ENCODE results near the gene FIS1. TPM values are rescaled to one million over a fixed set of nuclear protein-coding genes. Genes with fewer than 3 reads are reported as not detected.
"Not testable (repeated sequence)": the region's sequence is repeated elsewhere in the genome, so short reads cannot be mapped to it uniquely, and the experiment has no call there.

The FIS1 gene
- polyA plus RNA-seq, 1 donor from 2014 or later = 322 TPM

- H3F3A ChIP-seq (ENCODE audit: insufficient read depth, low read length, poor library complexity, severe bottlenecking) = no peaks in the 10 kb centered on the region
- no peak overlapping the region for H3K4me3 ChIP-seq (ENCODE audit: low read length)
- no peak overlapping the region for H3K4me2 ChIP-seq (ENCODE audit: low read length)
- TF ChIP-seq, protein P1, sequence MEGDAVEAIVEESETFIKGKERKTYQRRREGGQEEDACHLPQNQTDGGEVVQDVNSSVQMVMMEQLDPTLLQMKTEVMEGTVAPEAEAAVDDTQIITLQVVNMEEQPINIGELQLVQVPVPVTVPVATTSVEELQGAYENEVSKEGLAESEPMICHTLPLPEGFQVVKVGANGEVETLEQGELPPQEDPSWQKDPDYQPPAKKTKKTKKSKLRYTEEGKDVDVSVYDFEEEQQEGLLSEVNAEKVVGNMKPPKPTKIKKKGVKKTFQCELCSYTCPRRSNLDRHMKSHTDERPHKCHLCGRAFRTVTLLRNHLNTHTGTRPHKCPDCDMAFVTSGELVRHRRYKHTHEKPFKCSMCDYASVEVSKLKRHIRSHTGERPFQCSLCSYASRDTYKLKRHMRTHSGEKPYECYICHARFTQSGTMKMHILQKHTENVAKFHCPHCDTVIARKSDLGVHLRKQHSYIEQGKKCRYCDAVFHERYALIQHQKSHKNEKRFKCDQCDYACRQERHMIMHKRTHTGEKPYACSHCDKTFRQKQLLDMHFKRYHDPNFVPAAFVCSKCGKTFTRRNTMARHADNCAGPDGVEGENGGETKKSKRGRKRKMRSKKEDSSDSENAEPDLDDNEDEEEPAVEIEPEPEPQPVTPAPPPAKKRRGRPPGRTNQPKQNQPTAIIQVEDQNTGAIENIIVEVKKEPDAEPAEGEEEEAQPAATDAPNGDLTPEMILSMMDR (IDR thresholded peaks at IDR 0.05; ENCODE audit: poor library complexity, severe bottlenecking) = no peak
- TF ChIP-seq MXI1 (conservative IDR thresholded peaks at IDR 0.05; ENCODE audit: poor library complexity, severe bottlenecking) (no peak), EP300 (conservative IDR thresholded peaks at IDR 0.05; ENCODE audit: poor library complexity, severe bottlenecking) (no peak), TAF1 (IDR thresholded peaks at IDR 0.05; ENCODE audit: low read depth) (no peak), POLR2AphosphoS5 (IDR thresholded peaks at IDR 0.05) (no peak), REST (IDR thresholded peaks at IDR 0.05; ENCODE audit: borderline replicate concordance) (no peak), EZH2 (IDR thresholded peaks at IDR 0.05; ENCODE audit: borderline replicate concordance, insufficient read depth, low read length, poor library complexity, severe bottlenecking) (no peak), RAD21 (conservative IDR thresholded peaks at IDR 0.05) (no peak), SMC3 (conservative IDR thresholded peaks at IDR 0.05; ENCODE audit: poor library complexity) (no peak)
- no peaks in the 10 kb centered on the region for H3K9me3 ChIP-seq (ENCODE audit: low read length)
- no peaks in the 10 kb centered on the region for H3K36me3 ChIP-seq (ENCODE audit: insufficient read depth, low read length)
- H3K27ac ChIP-seq (ENCODE audit: low read length) = no peak overlapping the region
- no peaks in the 10 kb centered on the region for H4K20me1 ChIP-seq (ENCODE audit: insufficient read depth)
- peaks cover 31% of the 10 kb centered on the region for H3K27me3 ChIP-seq (ENCODE audit: insufficient read depth, low read depth, low read length)
- no peak overlapping the region for H3K9ac ChIP-seq (ENCODE audit: low read length)
- H3K79me2 ChIP-seq (replicated peaks; ENCODE audit: insufficient read depth, low read length) = no peaks in the 10 kb centered on the region
- no peaks in the 10 kb centered on the region for H3K9me2 ChIP-seq (ENCODE audit: insufficient read depth, low read length)
- no peak overlapping the region for H2AFZ ChIP-seq (ENCODE audit: low read depth, low read length)
Measured at GRCh38 chr7:101200504-101200861, 44.4 kb downstream of the FIS1 start.

DNA sequence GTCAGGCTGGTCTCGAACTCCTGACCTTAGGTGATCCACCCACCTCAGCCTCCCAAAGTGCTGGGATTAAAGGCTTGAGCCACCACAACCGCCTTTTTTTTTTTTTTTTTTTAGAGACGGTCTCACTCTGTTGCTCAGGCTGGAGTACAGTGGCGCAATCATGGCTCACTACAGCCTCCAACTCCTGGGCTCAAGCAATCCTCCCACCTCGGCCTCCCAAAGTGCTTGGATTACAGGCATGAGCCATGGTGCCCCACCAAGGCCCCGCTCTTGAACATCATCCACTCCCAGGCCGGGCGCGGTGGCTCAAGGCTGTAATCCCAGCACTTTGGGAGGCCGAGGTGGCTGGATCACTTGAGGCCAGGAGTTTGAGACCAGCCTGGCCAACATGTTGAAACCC is 45.4 kb downstream of the FIS1 start:
- not testable (repeated sequence) for H3K27ac ChIP-seq (ENCODE audit: low read length); H3K4me3 ChIP-seq (ENCODE audit: low read length); H3K9me2 ChIP-seq (ENCODE audit: insufficient read depth, low read length); H3F3A ChIP-seq (ENCODE audit: insufficient read depth, low read length, poor library complexity, severe bottlenecking); H3K36me3 ChIP-seq (ENCODE audit: insufficient read depth, low read length); H3K4me2 ChIP-seq (ENCODE audit: low read length); H3K9me3 ChIP-seq (ENCODE audit: low read length); H3K79me2 ChIP-seq (replicated peaks; ENCODE audit: insufficient read depth, low read length); H3K9ac ChIP-seq (ENCODE audit: low read length); H4K20me1 ChIP-seq (ENCODE audit: insufficient read depth); H2AFZ ChIP-seq (ENCODE audit: low read depth, low read length)
- H3K27me3 ChIP-seq (ENCODE audit: insufficient read depth, low read depth, low read length) = peaks cover 31% of the 10 kb centered on the region

DNA sequence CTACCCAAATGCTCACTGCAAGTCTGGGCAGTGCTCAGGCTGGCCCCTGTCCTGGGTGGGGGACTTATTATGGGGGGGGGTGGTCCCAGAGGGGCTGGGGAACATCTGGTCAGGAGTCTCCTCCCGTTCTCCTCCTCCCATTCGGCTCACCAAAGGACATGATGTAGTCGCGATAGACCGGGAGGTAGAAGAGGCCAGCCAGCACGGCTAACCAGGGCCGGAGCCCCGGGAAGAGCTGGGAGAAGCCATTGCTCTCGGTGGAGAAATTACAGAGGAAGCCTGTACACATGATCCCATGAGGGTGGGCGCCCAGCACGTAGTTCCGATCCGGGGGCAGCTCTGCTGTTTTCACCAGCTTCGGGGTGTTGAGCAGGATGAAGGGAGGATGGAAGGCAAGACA is 46.4 kb downstream of the FIS1 start:
- no peaks in the 10 kb centered on the region for H3K79me2 ChIP-seq (replicated peaks; ENCODE audit: insufficient read depth, low read length)
- H3K9ac ChIP-seq (ENCODE audit: low read length) = no peak overlapping the region
- H3K27me3 ChIP-seq (ENCODE audit: insufficient read depth, low read depth, low read length) = peaks cover 31% of the 10 kb centered on the region
- no peak overlapping the region for H3K27ac ChIP-seq (ENCODE audit: low read length)
- no peak overlapping the region for H2AFZ ChIP-seq (ENCODE audit: low read depth, low read length)
- TF ChIP-seq TAF1 (IDR thresholded peaks at IDR 0.05; ENCODE audit: low read depth) (no peak), EZH2 (IDR thresholded peaks at IDR 0.05; ENCODE audit: borderline replicate concordance, insufficient read depth, low read length, poor library complexity, severe bottlenecking) (no peak), RAD21 (conservative IDR thresholded peaks at IDR 0.05) (no peak), POLR2AphosphoS5 (IDR thresholded peaks at IDR 0.05) (no peak), MXI1 (conservative IDR thresholded peaks at IDR 0.05; ENCODE audit: poor library complexity, severe bottlenecking) (no peak), SMC3 (conservative IDR thresholded peaks at IDR 0.05; ENCODE audit: poor library complexity) (no peak), REST (IDR thresholded peaks at IDR 0.05; ENCODE audit: borderline replicate concordance) (no peak), EP300 (conservative IDR thresholded peaks at IDR 0.05; ENCODE audit: poor library complexity, severe bottlenecking) (no peak)
- TF ChIP-seq, protein P1 (IDR thresholded peaks at IDR 0.05; ENCODE audit: poor library complexity, severe bottlenecking) = no peak
- H4K20me1 ChIP-seq (ENCODE audit: insufficient read depth) = no peaks in the 10 kb centered on the region
- H3K9me3 ChIP-seq (ENCODE audit: low read length) = no peaks in the 10 kb centered on the region
- no peaks in the 10 kb centered on the region for H3F3A ChIP-seq (ENCODE audit: insufficient read depth, low read length, poor library complexity, severe bottlenecking)
- no peak overlapping the region for H3K4me2 ChIP-seq (ENCODE audit: low read length)
- no peak overlapping the region for H3K4me3 ChIP-seq (ENCODE audit: low read length)
- no peaks in the 10 kb centered on the region for H3K9me2 ChIP-seq (ENCODE audit: insufficient read depth, low read length)
- H3K36me3 ChIP-seq (ENCODE audit: insufficient read depth, low read length) = no peaks in the 10 kb centered on the region
